Jurkat, Clone E6-1 (cell line): Measurements from ENCODE around the gene GAGE13.
"Not testable (repeated sequence)": the region's sequence is repeated elsewhere in the genome, so short reads cannot be mapped to it uniquely, and the experiment has no call there.

ENCODE experiments used
- DNase-seq: peaks from one replicate; pipeline ENCODE4 v3.0.0-alpha.2; 2011; ENCODE audit warnings: low read depth, low spot score
- H3K4me3 ChIP-seq: 2 replicates; pipeline ENCODE4 v1.5.1; 2011; ENCODE audit warnings: mild to moderate bottlenecking, low read length, control low read depth, moderate library complexity

The GAGE13 gene

GRCh38 chrX:49322266-49322665 lies 9.1 kb upstream of the GAGE13 start:
- DNase-seq, H3K4me3 ChIP-seq: not testable (repeated sequence)

- not testable (repeated sequence) for DNase-seq, H3K4me3 ChIP-seq
Measured at GRCh38 chrX:49323735-49324134, 7.6 kb upstream of the GAGE13 start.

- not testable (repeated sequence) for DNase-seq, H3K4me3 ChIP-seq
Measured at GRCh38 chrX:49330421-49330820, 961 bp upstream of the GAGE13 start.

- not testable (repeated sequence) for DNase-seq, H3K4me3 ChIP-seq
Measured at GRCh38 chrX:49331841-49332240, 459 bp downstream of the GAGE13 start.

GRCh38 chrX:49341449-49341848 lies 10.1 kb downstream of the GAGE13 start:
- H3K4me3 ChIP-seq, DNase-seq: not testable (repeated sequence)

- DNase-seq, H3K4me3 ChIP-seq: not testable (repeated sequence)
Measured at GRCh38 chrX:49344496-49345175, 13.3 kb downstream of the GAGE13 start.

GRCh38 chrX:49345402-49345801 lies 14.0 kb downstream of the GAGE13 start:
- H3K4me3 ChIP-seq, DNase-seq: not testable (repeated sequence)

GRCh38 chrX:49346150-49346549 lies 14.8 kb downstream of the GAGE13 start:
- DNase-seq, H3K4me3 ChIP-seq: not testable (repeated sequence)
